COR-L47 (cell line): Measurements from ENCODE around the gene FCRL3.
"Not testable (repeated sequence)": the region's sequence is repeated elsewhere in the genome, so short reads cannot be mapped to it uniquely, and the experiment has no call there.

Experiments used
- DNase-seq: peaks from one replicate; lab custom pipeline; 2025; lab: John Stamatoyannopoulos, UW

The FCRL3 gene, protein sequence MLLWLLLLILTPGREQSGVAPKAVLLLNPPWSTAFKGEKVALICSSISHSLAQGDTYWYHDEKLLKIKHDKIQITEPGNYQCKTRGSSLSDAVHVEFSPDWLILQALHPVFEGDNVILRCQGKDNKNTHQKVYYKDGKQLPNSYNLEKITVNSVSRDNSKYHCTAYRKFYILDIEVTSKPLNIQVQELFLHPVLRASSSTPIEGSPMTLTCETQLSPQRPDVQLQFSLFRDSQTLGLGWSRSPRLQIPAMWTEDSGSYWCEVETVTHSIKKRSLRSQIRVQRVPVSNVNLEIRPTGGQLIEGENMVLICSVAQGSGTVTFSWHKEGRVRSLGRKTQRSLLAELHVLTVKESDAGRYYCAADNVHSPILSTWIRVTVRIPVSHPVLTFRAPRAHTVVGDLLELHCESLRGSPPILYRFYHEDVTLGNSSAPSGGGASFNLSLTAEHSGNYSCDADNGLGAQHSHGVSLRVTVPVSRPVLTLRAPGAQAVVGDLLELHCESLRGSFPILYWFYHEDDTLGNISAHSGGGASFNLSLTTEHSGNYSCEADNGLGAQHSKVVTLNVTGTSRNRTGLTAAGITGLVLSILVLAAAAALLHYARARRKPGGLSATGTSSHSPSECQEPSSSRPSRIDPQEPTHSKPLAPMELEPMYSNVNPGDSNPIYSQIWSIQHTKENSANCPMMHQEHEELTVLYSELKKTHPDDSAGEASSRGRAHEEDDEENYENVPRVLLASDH

DNA sequence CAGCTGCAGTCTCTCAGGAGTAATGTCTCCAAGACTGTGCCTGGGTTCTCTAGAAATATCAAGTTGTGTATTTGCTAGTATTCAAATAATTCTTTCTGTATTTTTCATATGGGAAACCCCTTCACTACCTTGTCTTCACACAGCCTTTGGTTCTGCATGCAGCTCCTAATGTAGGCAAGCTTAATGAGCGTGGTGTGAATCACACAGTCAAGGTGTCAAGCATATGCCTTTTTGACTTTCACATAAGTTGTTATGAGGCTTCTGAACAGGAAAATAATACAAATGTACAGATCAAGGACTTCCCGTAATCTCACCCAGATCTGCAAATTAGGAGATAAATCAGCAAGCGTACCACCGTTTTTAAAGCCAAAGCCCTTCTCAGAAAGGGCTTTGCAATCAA lies at the start of gene FCRL3:
TSS of gene FCRL3 (minus strand) at position 38 of the 400 bp plus-strand sequence. CDS start 280 bp downstream, outside the sequence.
- DNase-seq, result no peak

DNA sequence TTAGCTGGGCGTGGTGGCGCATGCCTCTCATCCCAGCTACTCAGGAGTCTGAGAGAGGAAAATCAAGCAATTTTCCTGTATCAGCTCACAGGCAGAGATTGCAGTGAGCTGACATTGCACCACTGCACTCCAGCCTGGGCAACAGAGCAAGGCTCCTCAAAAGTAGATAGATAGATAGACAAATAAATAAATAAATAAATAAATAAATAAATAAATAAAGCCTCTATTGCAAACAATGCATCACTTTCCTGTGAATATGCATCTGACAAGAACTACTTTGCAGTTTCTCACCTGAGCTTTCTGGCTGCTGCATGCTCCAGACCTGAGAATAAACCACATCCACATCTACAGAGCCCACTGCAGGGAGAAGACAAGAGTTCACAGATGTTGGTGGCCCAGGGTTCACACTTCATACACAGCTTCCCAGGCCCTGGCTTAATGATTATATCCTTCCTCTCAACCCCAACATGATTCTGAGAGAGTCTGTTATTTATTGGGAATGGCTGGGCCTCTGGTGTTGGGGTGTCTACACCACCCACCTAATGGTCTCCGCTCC lies 47.8 kb upstream of the FCRL3 start:
- DNase-seq, result no peak

DNA sequence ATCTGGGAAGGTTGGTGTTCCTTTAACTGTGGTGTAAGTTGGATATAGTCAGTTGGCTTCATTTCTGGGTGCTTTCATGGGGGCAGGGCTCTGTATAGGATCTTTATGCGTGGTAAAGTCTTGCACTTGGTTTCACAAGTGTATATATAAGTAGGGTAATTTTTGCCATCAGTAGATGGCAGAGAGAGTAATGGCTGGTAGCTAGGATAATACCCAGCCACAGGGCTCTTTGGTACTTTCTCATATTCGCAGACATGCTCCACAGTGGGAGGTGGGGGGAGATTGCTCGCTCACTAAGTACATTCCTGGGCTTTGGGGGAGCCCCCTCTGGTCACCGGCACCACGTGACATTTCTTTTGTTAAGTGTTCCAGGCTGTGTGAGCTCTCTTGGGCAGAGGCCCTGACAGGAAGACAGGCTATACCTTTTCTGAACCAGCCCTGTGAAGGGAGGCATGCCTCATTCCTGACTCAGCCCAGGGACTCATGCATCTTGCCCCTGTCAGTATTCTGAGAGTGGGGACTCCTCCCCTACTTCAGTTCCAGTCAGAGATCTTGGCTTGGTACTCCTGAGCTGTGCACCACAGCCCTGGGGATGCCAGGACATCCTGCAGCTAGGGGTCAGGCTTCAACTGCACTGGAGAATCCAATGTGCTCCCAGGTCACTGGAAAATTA lies 38.8 kb upstream of the FCRL3 start:
- no peak for DNase-seq

DNA sequence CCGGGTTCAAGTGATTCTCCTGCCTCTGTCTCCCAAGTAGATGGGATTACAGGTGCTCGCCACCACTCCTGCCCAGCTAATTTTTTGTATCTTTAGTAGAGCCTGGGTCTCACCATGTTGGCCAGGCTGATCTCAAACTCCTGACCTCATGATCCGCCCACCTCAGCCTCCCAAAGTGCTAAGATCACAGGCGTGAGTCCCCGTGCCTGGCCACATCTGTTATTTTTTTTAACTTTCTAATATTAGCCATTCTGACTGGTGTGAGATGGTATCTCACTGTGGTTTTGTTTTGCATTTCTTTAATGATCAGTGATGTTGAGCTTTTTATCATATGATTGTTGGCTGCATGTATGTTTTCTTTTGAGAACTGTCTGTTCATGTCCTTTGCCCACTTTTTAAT lies 35.4 kb upstream of the FCRL3 start:
- not testable (repeated sequence) for DNase-seq

DNA sequence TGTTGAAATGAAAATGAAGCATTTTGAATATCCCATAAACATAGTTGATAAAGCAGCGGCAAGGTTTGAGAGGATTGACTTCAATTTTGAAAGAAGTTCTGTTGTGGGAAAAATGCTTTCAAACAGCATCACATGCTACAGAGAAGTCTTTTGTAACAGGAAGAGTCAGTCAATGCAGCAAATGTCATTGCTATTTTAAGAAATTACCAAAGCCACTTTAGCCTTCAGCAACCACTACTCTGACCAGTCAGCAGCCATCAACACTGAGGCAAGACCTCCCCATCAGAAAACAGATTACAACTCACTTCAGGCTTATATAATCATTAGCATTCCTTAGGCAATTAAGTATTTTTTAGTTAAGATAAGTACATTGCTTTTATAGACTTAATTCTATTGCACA lies 33.8 kb upstream of the FCRL3 start:
- no peak for DNase-seq

DNA sequence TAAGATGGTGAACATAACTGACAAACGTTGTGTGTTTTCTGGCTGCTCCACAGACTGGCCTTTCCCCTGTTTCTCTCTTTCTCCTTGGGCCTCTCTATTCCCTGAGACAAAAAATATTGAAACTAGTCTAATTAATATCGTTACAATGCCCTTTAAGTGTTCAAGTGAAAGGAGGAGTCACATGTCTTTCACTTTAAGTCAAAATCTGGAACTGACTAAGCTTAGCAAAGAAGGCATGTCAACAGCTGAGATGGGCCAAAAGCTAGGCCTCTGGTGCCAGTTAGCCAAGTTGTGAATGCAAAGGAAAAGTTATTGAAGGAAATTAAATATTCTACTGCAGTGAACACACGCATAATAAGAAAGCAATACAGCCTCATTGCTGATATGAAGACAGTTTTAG lies 32.2 kb upstream of the FCRL3 start:
- DNase-seq, result no peak

DNA sequence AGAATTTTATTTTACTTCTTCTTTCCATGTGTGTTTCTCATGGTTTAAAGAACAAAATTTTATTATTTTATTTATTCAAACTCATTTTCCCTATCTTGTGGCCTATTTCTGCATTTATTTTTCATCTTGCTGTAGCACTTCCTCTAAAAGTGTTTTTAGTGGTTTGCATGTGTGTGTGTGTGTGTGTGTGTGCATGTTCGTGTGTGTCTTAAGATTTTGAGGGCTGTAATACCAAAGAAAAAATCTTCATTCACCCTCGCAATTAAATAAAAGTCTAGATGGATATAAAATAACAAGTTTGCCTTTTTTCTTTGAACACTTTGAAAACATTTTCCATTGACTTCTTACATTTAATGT lies 24.6 kb upstream of the FCRL3 start:
- no peak for DNase-seq

DNA sequence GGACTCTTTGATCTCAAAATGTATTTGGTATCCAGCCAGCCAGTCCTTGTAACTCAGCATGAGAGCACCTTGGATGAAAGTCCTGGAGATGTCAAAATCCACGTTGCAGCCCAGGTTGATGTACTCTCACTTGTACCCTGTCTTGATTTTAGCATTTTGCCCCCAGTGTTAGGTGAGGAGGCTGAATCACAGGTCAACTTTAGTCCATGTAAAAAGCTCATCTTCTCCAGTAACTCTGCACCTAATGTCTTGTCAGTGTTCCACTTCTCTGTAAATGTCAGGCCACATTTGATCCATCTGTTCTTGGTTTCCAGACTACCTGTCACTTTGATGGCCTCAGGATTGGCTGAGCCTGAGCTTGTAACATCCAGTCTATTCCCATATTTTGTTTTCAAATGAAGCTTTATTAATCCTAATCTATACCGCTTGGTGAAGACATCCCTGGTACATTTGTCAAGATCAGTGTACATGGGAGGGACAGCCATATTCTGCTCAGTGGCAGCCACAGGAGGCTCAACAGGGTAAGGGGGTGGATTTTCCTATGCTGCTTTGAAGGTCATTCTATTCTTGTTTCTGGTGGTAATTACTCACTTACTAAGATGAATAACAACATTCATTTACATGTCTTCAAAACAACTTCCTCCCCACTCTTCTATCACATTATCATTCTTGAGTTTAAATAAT lies 24.1 kb upstream of the FCRL3 start:
- DNase-seq, result no peak

DNA sequence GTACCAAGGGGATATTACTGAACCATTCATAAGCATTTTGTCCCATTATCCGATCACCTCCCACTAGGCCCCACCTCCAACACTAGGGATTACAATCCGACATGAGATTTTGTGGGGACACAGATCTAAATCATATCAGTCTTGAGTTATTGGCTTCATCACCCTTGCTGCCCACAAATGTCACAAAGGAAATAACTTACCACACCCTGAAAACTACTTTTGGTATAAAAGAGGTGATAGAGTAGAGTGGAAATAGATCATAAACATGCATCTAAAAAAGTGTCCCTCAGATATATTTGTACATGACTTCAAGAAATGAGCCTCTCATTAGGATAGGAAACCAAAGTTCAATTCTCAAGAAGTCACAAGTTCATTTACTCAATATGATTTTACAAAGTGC lies 22.6 kb upstream of the FCRL3 start:
- DNase-seq, result no peak

DNA sequence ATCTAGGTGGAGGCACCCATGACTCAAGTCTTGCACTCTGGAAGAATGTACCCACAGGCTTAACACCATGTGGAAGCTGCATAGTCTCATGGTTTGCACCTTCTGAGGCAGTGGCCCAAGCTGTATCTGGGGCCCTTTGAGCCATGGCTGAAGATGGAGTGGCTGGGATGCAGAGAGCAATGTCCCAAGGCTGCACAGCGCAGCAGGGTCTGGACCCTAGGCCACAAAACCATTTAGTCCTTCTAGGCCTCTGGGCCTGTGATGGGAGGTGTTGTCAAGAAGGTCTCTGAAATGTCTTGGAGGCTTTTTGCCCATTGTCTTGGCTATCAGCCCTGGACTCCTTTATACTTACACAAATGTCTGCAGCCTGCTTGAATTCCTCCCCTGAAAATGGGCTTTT lies 21.4 kb upstream of the FCRL3 start:
- DNase-seq, result no peak

DNA sequence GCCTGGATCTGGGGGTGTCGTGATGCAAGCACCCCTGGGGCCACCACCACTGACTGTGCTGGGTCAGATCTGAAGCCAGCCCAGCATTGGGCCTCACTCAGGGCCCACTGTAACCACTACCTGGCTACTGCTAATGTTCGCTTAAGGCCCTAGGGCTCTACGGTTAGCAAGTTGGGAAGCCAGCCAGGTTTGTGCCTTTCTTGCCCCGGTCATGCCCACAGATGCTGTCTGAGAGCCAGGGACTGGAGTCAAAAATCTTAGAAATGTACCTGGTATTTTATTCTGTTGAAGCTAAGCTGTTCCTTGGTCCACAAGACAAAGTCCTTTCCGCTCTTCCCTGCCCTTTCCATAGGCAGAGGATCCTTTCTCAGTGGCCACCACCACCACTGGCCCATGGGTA lies 15.2 kb upstream of the FCRL3 start:
- DNase-seq, result no peak

DNA sequence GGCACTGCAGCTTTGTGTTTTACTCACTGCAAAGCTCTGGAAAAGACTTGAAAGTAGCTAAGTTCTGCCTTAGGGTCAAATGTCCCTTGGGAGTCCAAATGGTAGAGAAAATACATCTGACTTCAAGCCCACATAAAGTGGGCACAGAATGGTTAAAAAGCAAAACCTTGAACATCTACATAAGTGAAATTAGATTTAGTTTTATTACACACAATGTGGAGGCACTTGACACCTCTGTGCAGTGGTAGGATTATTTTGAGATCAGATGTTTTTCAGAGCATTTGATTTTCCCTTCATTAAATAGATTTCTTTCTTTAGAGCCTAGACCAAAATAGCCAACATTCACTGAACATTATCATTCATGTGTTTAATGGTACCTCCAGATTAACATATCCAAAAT lies 11.2 kb upstream of the FCRL3 start:
- DNase-seq, result no peak

DNA sequence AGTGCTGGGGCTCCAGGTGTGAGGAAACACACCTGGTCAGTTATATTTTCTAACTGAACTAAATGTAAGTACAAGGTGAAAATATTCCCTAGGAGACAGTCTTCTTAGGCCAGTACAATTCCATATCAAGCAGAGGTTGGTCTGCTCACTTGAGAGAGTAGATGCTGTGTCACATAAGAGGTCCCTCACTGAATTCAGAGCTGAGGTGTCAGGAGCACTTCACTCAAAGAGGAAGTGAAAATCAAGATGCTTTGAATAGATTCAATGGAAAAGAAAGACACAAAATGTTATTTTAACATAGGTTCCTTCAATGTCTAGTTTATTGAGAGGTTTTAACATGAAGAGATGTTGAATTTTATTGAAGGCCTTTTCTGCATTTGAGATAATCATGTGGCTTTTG lies 4.3 kb upstream of the FCRL3 start:
- no peak for DNase-seq

DNA sequence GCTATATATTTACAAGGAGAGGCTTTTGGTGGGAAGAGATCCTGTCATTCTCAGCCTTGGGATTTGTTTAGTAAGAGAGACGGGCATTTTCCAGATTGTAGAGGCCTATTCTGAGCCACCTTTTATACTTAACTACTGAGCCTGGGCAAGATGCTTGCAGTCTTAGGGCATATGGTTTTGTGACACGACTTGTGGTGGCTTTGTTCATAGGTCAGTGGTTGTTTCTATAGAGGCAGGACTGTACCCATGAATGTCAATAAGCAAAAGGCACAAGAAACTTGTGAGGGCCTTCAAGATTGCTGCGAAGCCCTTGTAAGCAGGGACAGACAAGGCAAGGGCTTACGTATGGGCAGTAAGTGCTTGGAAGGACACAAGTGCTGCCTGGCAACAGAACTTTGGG lies 3.4 kb upstream of the FCRL3 start:
- DNase-seq, result no peak

DNA sequence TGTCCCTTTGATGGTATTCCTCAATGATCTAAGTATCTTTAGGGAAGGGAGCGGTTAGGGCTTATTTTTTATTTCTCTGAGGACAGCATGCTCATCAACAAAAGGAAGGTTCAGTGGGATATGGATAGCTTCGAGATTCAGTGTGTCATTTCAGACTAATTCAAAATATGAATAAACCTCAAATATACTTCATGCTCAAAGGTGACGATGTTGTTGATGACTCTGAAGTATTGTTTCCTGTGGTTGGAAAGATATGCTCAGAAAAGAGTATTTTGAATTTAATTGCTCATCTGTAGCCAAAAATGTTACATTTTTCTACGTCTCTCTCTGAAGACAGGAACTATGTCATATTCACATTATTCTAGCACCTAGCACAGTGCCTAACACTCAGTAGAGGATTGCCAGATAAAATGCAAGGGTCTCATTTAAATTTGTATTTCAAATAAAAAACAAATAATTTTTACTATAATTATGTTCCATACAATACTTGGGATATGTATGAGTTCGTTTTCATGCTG lies 1.8 kb upstream of the FCRL3 start:
- DNase-seq, result no peak

DNA sequence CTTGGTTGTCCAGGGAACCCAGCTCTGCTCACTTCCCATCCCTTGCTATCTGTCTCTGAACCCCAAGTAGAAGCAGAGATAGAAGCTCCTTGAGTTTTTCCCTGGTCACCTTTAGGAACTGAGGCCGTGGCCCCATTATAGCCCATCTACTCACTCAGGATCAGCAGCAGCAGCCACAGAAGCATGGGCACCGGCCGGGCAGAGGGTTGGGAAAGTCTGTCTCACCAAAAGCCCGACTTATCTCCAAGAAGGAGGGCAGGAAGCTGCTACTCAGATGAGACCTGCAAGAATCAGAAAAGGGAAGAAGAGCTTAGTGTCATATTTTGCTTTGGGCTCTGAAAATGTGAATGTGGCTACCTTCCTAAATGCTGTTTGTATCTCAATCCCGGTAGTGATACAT lies 264 bp downstream of the FCRL3 start:
- no peak for DNase-seq

DNA sequence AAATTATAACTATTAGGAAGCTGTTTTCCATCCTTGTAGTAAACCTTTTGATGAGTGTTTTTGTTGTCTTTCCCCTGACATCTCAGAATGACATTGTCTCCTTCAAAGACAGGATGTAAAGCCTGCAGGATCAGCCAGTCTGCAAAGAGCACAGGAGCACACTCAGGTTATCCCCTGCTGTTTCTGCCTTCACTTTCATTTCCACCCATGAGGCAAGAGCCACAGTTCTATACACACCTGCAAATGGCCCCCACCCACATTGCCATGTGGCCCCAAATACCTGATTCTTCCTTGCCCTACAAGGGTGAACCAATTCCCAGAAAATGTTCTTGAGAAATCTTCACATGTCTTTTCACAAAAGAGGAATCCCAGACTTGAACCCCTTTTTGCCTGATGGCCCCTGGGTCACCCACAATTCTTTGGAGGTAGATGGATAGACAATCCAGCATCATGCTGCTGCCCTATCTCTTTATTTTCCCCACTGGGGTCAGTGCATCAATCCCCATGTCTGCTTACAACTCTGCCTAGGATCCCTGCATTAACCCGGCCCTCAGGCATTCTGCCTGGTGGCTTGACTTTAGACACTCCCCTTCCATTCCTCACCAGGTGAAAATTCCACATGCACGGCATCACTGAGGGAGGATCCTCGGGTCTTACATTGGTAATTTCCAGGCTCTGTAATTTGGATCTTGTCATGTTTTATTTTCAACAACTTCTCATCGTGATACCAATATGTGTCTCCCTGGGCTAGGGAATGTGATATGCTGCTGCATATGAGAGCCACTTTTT lies 2.6 kb downstream of the FCRL3 start:
- DNase-seq, result no peak

DNA sequence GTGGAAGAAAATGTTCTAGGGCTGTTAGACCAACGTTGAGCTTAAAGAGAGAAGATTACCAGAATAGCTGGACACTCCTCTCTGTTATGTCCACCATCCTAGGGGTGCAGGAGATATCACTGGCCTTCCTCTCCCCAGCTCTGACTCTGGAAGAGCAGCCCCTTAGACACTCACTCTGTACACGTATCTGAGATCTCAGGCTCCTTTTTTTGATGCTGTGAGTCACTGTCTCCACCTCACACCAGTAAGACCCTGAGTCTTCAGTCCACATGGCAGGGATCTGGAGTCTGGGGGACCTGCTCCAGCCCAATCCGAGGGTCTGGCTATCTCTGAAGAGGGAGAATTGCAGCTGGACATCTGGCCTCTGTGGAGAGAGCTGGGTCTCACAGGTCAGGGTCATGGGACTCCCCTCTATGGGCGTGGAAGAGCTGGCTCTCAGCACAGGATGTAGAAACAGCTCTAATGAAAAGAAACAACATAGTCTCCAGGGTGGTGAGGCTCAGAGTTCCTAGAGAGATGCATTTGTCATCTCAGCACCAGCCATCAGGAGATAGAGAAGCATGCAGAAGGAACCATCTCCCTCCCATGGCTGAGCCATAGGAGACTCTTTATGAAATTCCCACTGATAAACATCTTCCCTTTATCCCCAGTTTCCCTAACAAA lies 3.5 kb downstream of the FCRL3 start:
- no peak for DNase-seq

DNA sequence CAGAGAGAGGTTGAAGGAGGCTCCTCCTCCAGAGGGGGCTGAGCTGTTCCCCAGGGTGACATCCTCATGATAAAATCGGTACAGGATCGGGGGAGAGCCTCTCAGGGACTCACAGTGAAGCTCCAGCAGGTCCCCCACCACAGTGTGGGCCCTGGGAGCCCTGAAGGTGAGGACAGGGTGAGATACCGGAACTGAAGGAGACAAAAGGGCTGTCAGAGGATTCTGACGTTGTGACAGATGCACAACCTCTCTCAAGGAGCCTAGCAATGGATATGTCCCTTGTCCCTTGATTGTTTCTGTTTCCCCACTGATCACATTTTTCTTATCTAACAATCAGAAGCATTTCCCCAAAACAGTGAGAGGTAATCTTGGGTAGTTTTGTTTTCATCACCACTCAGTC lies 5.2 kb downstream of the FCRL3 start:
- DNase-seq, result no peak

DNA sequence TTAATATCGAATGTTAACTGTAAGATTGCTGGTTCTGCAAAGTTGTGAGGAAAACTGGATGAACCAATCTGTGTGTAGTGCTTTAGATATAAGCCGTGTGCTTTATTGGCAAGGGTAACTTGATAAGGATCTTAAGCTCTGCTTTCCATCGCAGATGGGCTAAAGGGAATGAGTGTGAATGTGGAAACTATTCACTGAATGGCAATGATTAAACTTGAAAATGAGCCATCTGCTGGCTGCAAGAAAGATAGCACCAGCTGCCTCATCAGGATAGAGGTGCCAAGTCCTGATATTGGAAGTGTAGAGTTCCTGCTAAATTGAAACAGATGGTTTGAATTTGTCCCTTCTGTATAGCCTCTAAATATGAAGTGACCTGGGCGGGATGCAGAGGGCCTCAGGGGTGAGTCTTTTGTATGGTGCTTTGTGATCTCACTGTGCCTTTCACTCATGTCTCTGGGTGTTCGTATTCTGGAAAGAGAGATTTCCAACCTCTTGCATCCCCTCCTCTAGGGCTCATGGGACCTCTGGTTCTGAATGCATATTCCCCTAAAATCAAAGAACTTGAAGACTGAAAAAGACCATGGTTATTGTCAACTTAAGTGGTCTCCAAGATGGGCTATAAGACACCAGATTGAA lies 9.2 kb downstream of the FCRL3 start:
- DNase-seq, result no peak
